Peyer's patch (tissue), 4 donors: ENCODE measurements around the gene TRPM3.

ENCODE experiments used
- POLR2A ChIP-seq, 2 donors: fragments of 450-650 bp; IDR thresholded peaks; one replicate each; pipeline ENCODE4 v1.5.1; 2017; ENCODE audit warnings: antibody characterized with exemption in 2 of 2, mild to moderate bottlenecking in 2 of 2, moderate library complexity in 2 of 2
- TF ChIP-seq, protein P1 (sequence below), 6 experiments: fragments of 450-650 bp in 4 of 6; fragments of 200-600 bp in 2 of 6; sonication (generic) in 1 of 6; IDR thresholded peaks; one replicate each; pipeline ENCODE4 v1.5.1; 2017 to 2019; ENCODE audit warnings: antibody characterized with exemption in 6 of 6, mild to moderate bottlenecking in 3 of 6, moderate library complexity in 1 of 6

DNA sequence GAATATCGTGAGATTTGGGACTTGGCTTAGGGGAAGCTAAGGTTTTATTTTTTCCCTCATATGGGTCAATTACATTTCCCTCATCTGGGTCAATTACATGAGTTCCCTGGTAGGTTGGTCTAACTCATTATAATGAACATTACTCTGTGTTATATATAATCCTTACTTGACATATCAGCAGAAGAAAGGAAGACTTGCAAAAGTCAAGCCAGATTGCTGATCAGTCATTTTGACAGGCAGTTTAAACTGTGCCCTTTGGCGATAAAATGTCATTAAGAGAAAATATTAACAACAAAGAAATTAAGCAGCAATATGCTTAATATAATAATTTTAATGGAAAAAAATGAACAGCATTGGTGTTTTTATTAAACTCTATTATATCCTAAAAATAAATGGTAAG lies 23.1 kb upstream of the TRPM3 start:
- TF ChIP-seq, protein P1, sequence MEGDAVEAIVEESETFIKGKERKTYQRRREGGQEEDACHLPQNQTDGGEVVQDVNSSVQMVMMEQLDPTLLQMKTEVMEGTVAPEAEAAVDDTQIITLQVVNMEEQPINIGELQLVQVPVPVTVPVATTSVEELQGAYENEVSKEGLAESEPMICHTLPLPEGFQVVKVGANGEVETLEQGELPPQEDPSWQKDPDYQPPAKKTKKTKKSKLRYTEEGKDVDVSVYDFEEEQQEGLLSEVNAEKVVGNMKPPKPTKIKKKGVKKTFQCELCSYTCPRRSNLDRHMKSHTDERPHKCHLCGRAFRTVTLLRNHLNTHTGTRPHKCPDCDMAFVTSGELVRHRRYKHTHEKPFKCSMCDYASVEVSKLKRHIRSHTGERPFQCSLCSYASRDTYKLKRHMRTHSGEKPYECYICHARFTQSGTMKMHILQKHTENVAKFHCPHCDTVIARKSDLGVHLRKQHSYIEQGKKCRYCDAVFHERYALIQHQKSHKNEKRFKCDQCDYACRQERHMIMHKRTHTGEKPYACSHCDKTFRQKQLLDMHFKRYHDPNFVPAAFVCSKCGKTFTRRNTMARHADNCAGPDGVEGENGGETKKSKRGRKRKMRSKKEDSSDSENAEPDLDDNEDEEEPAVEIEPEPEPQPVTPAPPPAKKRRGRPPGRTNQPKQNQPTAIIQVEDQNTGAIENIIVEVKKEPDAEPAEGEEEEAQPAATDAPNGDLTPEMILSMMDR (IDR thresholded peaks at IDR 0.05): no peak
- TF ChIP-seq POLR2A (IDR thresholded peaks at IDR 0.05): no peak
